Measurements from ENCODE around the gene MYH4.

Gene MYH4

DNA sequence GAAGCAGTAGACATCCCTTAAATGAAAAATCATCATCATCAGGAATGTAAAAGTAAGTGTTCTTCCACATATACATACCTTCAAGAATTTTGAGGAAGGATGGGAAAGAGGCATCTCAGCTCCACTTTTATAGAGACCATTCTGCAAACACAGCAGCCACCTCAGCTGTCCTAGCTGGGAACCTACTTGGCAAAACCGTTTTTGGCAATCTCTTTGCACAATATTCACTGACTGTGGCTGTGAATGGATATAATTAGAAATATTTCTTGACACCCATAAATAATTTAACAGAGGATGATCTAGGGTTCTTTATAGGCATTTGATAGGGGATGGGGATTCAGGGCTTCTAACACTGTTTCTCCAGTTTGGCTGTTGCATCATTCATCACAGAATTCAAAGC lies at the start of gene MYH4:
TSS of gene MYH4 (minus strand) at position 101 of the 400 bp plus-strand sequence. CDS start 2,814 bp downstream, outside the sequence.
- no peak within 1 kb of the TSS for H3K4me3 ChIP-seq
- no peaks in the 10 kb centered on the region for H3K36me3 ChIP-seq
- TF ChIP-seq, protein P1, sequence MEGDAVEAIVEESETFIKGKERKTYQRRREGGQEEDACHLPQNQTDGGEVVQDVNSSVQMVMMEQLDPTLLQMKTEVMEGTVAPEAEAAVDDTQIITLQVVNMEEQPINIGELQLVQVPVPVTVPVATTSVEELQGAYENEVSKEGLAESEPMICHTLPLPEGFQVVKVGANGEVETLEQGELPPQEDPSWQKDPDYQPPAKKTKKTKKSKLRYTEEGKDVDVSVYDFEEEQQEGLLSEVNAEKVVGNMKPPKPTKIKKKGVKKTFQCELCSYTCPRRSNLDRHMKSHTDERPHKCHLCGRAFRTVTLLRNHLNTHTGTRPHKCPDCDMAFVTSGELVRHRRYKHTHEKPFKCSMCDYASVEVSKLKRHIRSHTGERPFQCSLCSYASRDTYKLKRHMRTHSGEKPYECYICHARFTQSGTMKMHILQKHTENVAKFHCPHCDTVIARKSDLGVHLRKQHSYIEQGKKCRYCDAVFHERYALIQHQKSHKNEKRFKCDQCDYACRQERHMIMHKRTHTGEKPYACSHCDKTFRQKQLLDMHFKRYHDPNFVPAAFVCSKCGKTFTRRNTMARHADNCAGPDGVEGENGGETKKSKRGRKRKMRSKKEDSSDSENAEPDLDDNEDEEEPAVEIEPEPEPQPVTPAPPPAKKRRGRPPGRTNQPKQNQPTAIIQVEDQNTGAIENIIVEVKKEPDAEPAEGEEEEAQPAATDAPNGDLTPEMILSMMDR (IDR thresholded peaks at IDR 0.05): no peak
- no peak for DNase-seq
- no peaks in the 10 kb centered on the region for H3K27me3 ChIP-seq
- no peak within 1 kb of the TSS for H3K27ac ChIP-seq
- H3K4me1 ChIP-seq: no peaks in the 10 kb centered on the region
- intact Hi-C loops (cut with DNase I; ENCODE audit: low total_unique reads): no loop called here
- H3K9me3 ChIP-seq: no peaks in the 10 kb centered on the region

DNA sequence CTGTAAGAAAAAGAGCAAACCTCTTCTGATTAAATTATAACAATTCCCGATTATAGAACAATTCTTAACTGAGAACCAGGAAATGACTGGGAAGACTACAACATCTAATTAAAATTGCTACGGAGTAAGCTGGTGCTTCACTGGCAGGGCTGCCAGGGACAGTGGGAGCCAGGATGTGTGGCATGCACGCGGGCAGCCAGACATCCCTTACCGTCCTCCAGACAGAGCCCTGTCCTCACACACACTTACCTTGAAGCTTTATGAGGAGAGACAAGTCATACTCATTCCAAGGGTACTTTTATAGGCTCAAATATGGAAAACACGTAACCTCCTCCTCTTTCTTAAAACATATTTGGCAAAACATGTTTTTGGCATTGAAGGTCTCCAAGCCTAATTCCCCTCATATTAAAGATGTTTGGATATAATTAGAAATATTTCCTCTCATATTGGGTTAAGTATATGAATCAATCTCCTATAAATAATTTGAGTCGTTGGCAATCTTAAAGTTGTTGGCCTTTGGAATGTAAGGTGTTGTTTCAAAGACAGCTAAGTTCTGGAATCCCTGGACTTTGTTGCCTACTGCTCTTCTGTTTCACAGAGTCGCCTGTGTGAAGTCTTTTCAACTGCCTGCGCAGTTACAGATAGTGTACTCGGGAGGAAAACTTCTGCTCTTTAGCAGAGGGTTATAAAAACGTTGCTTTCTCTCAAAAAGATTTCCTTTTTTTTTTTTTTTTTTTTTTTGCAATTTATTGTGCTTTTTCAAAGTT lies 49.1 kb upstream of the MYH4 start, which contains the start of gene MYH1:
TSS of gene MYH1 (minus strand) at position 272 of the 767 bp plus-strand sequence. CDS start 1,900 bp downstream, outside the sequence.
- DNase-seq: no peak
- TF ChIP-seq, protein P1 (IDR thresholded peaks at IDR 0.05): no peak
- Histone ChIP-seq H3K4me3 (no peak within 1 kb of the TSS), H3K4me1 (no peaks in the 10 kb centered on the region), H3K27ac (no peak within 1 kb of the TSS), H3K9me3 (no peaks in the 10 kb centered on the region), H3K27me3 (no peaks in the 10 kb centered on the region), H3K36me3 (no peaks in the 10 kb centered on the region)
- intact Hi-C loops (cut with DNase I; ENCODE audit: low total_unique reads): no loop called here

DNA sequence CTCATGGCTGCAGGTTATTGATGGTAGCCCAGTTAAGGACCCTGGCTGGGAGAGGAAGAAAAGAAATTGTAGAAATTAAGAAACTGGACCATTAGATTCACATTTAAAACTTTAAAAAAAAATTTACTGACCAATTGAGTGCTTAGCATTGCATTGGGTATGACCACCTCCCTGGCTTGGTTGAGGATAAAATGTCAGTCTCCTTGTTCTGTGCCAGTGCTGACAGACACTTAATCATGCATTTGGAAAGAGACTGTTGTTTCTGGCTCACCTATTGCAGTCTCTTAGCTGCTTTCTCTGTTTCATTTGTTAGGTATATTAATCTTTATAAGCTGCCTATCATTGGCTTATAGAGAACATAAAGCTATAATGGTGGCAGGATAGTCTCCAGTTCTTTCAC lies 47.3 kb upstream of the MYH4 start:
- Histone ChIP-seq H3K4me3 (no peak overlapping the region), H3K27ac (no peak overlapping the region)
- TF ChIP-seq, protein P1 (IDR thresholded peaks at IDR 0.05): no peak

DNA sequence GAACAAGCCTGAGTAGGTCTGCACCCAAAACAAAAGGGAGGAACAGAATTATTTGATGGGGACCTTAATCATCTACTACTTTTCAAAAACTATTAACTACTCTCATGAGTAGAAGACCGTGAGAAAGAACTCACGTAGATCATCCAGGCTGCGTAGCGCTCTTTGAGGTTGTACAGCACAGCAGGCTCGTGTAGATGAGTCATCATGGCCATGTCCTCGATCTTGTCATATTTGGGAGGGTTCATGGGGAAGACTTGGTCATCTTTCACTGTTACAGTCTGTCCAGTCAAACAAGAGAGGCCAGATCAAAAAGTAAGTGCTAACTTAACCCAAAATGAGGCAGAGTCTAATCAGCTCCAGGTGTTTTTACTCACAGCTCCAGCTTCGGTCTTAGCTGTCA lies 46.7 kb upstream of the MYH4 start:
- intact Hi-C loops (cut with DNase I; ENCODE audit: low total_unique reads): no loop called here
- Histone ChIP-seq H3K27ac (no peak overlapping the region), H3K4me3 (no peak overlapping the region), H3K27me3 (no peaks in the 10 kb centered on the region), H3K4me1 (no peaks in the 10 kb centered on the region), H3K36me3 (no peaks in the 10 kb centered on the region), H3K9me3 (no peaks in the 10 kb centered on the region)
- DNase-seq: no peak
- TF ChIP-seq, protein P1 (IDR thresholded peaks at IDR 0.05): no peak

More for the DNA sequence above, 47.3 kb upstream of the MYH4 start:
- DNase-seq: no peak
- H3K27me3 ChIP-seq: no peaks in the 10 kb centered on the region
- intact Hi-C loops (cut with DNase I; ENCODE audit: low total_unique reads): no loop called here
- no peaks in the 10 kb centered on the region for H3K36me3 ChIP-seq
- no peaks in the 10 kb centered on the region for H3K4me1 ChIP-seq
- no peaks in the 10 kb centered on the region for H3K9me3 ChIP-seq

DNA sequence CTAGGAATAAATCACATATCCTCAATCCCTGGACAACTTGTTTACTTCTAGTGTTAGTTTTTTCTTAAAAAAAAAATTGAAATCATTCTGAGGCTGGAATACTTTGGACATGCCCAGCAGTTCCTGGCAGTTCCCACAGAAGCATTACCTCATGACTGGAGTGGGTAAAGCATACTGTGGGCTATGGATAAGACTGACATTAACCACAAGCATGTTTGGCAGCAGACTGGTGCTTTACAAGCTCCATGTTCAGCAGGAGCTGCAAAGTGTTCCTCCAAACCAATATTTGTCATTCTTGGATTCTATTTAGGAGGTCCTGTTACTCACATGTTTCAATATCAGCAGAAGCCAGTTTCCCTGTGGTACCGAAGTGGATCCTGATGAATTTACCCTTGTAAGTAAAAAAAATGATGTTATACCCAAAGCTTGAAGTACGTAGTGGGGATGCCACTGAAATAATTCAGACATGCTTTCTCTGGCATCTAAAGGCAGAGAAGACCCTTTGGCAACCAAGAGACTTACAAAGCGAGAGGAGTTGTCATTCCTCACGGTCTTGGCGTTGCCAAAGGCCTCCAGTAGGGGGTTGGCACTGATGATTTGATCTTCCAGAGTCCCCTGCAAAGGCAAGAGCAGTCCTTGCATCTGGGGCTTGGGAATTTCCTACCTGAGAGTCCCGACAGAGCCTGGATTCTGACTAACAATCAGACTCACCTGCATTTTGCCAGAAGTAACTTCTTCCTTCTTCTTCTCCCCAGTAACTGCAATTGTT lies 44.1 kb upstream of the MYH4 start:
- Histone ChIP-seq H3K4me3 (no peak overlapping the region), H3K27ac (no peak overlapping the region), H3K36me3 (no peaks in the 10 kb centered on the region), H3K4me1 (no peaks in the 10 kb centered on the region), H3K9me3 (no peaks in the 10 kb centered on the region), H3K27me3 (no peaks in the 10 kb centered on the region)
- peak in 1 of 2 donors; percentile 34 for DNase-seq
- intact Hi-C loops (cut with DNase I; ENCODE audit: low total_unique reads): no loop called here
- TF ChIP-seq, protein P1 (IDR thresholded peaks at IDR 0.05): no peak
